GM06990 (cell line): ENCODE results near the gene CD33.

Experiments
- DNase-seq: peaks from one replicate; pipeline ENCODE4 v3.0.0-alpha.2; 2011; ENCODE audit not compliant: insufficient read length; ENCODE audit errors: extremely low read depth
- H3K27me3 ChIP-seq: replicated peaks from 2 replicates; pipeline ENCODE4 v1.6.0; 2011; ENCODE audit warnings: low read length; ENCODE audit not compliant: control insufficient read depth, insufficient read depth
- H3K36me3 ChIP-seq: 2 replicates; pipeline ENCODE4 v1.5.1; 2011; ENCODE audit warnings: low read length; ENCODE audit not compliant: control insufficient read depth, insufficient read depth
- H3K4me3 ChIP-seq: replicated peaks from 2 replicates; pipeline ENCODE4 v1.5.1; 2011; ENCODE audit warnings: low read depth, mild to moderate bottlenecking, control low read depth, low read length
- TF ChIP-seq, protein P1 (sequence below): IDR thresholded peaks from 2 replicates; pipeline ENCODE4 v1.5.1; 2011; ENCODE audit warnings: low read length, control low read depth, mild to moderate bottlenecking, inconsistent platforms; ENCODE audit not compliant: insufficient read depth, poor library complexity, severe bottlenecking

CD33 gene

DNA sequence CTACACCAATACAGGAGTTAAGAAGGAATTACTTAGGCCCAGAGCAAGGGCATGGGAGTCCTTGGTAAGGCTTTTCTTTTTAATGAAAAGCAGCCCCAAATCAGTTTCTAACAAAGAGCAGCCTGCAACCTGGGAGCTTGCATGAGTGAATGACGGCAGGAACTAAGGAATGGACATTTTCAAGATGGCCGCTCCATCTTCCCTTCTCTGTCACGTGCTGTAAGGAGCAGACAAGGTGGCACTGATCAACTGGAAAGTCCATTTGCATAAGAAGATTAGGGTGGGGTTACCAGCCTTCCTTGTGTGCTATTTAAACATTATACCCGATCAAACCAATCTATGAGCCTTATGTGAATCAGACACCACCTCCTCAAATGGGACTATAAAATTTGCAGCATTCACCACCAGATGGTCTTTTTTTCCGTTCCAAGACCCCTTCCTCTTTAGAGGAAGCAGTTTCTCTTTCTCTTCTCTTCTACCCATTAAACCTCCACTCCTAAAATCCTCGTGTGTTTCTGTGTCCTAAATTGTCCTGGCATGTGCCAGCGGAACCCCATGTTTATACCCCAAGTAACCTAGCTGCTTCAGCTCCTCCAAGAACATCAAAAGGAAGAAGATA lies 23.2 kb downstream of the CD33 start:
- Histone ChIP-seq H3K27me3 (no peaks in the 10 kb centered on the region), H3K36me3 (no peaks in the 10 kb centered on the region), H3K4me3 (no peak overlapping the region)
- TF ChIP-seq, protein P1, sequence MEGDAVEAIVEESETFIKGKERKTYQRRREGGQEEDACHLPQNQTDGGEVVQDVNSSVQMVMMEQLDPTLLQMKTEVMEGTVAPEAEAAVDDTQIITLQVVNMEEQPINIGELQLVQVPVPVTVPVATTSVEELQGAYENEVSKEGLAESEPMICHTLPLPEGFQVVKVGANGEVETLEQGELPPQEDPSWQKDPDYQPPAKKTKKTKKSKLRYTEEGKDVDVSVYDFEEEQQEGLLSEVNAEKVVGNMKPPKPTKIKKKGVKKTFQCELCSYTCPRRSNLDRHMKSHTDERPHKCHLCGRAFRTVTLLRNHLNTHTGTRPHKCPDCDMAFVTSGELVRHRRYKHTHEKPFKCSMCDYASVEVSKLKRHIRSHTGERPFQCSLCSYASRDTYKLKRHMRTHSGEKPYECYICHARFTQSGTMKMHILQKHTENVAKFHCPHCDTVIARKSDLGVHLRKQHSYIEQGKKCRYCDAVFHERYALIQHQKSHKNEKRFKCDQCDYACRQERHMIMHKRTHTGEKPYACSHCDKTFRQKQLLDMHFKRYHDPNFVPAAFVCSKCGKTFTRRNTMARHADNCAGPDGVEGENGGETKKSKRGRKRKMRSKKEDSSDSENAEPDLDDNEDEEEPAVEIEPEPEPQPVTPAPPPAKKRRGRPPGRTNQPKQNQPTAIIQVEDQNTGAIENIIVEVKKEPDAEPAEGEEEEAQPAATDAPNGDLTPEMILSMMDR: no peak
- DNase-seq: no peak

DNA sequence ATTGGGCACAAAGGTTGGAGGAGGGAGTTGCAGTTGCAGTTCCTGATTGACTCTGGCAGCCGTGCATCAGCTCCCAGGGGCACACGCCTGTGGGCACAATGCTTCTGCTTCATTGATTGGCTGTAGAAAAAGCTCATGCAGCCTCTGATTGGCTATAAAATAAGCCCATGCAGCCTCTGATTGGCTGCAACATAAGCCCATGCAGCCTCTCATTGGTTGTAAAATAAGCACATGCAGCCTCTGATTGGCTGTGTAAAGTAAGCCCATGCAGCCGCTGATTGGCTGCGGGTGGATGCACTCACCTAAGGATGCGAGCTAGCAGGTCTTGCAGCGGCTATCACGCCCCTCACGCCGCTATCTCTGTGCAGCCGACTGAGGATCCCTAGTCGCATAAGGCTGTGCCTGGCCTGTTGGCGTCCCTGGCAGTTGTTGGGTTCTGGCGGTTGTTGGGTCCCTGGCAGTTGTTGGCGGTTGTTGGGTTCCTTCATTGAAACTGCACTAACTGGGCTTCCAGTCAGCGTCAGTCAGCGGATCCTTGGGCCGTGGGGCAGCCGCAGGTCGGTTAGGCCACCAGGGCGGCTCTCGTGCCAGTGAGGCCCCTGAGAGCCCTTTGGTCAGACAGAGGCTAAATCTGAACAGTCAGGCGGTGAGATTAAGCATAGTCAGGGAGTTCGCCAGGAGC lies 26.0 kb downstream of the CD33 start, which contains the start of gene SIGLECL1:
Gene SIGLECL1 (plus strand): TSS at position 295 of the 682 bp plus-strand sequence. CDS start 12,993 bp downstream, outside the sequence.
- no peak within 1 kb of the TSS for H3K4me3 ChIP-seq
- no peaks in the 10 kb centered on the region for H3K27me3 ChIP-seq
- no peak for DNase-seq
- H3K36me3 ChIP-seq: no peaks in the 10 kb centered on the region
- TF ChIP-seq, protein P1: no peak

DNA sequence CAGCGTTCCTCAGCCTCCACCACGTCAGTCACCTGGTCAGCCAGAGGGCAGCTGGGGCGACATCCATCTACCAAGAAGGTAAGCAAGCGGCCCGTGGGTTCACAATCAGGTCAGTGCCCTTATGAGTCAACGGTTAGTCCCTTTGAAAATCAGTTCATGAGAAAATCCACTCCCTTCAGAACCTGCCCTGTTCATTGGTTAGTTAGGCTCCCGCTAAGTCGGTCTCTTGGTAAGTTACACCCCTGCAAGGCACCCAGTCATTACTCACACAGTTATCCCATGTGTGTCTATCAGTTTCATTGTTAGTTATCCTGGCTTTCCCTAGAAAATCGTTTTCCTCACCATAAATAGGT lies 26.6 kb downstream of the CD33 start:
- TF ChIP-seq, protein P1: no peak
- no peaks in the 10 kb centered on the region for H3K27me3 ChIP-seq
- no peak for DNase-seq
- no peak overlapping the region for H3K4me3 ChIP-seq
- no peaks in the 10 kb centered on the region for H3K36me3 ChIP-seq

DNA sequence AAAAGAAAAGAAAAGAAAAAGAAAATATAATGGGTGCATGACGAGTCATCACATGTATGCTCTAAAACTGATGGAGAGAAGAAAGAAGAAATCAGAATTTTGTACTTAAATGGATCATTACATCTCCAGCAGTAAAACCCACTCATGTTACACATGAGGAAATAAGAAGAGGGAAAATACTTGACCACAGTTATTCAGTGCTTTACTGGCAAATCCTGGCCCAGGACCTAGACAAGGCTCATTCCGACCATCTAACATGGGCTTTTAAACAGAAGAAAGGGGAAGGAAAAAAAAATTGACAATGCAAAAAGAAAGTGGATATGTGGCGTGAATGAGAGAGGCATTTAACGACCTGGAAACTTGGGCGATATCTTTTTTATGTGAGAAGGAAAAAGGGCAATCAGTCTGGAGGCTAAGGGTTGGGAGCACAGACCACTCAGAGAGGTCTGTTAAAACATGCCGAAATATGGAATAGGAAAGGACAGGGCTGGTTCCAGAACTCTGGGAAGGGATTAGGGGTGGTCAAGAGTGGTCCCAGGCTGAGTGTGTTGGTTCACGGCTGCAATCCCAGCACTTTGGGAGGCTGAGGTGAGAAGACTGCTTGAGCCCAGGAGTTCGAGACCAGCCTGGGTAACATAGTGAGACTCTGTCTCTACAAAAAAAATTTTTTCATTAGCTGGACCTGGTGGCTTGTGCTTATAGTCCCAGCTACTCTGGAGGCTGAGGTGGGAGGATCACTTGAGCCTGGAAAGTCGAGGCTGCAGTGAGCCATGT lies 27.6 kb downstream of the CD33 start:
- Histone ChIP-seq H3K4me3 (no peak overlapping the region), H3K27me3 (no peaks in the 10 kb centered on the region), H3K36me3 (no peaks in the 10 kb centered on the region)
- TF ChIP-seq, protein P1: no peak
- DNase-seq: no peak

DNA sequence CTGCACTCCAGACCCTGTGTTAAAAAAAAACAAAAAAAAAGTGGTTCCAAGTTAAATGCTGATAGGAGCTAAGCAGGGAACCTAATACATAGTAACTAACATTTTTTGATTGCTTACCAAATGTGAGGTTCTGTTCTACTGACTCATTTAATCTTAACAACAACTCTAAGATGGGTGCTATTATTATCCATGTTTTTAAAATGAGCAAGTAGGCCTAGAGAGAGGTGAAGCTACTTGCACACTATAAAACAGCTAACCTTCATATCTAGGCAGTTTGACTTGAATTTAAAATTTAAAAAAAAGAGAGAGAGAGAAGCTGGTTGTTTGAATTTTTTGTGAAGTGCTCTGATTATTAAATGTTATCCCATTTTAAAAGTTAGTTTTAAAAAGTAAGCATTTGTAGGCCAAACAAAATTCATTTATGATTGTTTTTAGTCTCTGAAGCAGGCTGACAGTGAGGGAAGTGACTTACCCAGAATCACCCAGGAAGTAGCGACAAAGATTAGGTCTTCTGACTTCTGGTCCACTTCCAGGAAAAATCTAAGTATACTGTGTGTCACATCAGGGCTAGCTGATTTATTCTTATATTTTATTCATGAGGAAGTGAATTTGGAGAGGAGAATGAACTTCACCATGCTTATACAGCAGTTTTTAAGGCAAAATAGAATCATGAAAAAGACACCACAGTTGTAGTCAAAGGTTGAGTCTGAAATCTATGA lies 28.4 kb downstream of the CD33 start:
- DNase-seq: no peak
- H3K36me3 ChIP-seq: no peaks in the 10 kb centered on the region
- H3K4me3 ChIP-seq: no peak overlapping the region
- TF ChIP-seq, protein P1: no peak
- H3K27me3 ChIP-seq: no peaks in the 10 kb centered on the region
